Measurements from ENCODE around the gene MYOF. TPM values are rescaled to one million over a fixed set of nuclear protein-coding genes. Genes with fewer than 3 reads are reported as not detected.

MYOF gene
- polyA plus RNA-seq, 4 donors: 1.6 to 20.6 (median 9.4) TPM

- Histone ChIP-seq H3K4me1 (ENCODE audit: control insufficient read depth in 3 of 3, insufficient read depth in 2 of 3, low read depth in 1 of 3, low read length in 2 of 3) (peaks cover 0 to 38% (median 10%) of the 10 kb centered on the region in 3 donors), H3K4me3 (ENCODE audit: low read depth in 1 of 3, low read length in 3 of 3) (no peak overlapping the region), H3K36me3 (ENCODE audit: control insufficient read depth in 3 of 3, insufficient read depth in 2 of 3, low read depth in 1 of 3, low read length in 3 of 3) (peaks cover 0 to 18% (median 0%) of the 10 kb centered on the region in 3 donors), H3K27me3 (ENCODE audit: control insufficient read depth in 3 of 3, insufficient read depth in 3 of 3, low read length in 3 of 3) (no peaks in the 10 kb centered on the region), H3K9me3 (ENCODE audit: control insufficient read depth in 2 of 2, insufficient read depth in 1 of 2, low read depth in 1 of 2, low read length in 1 of 2) (peaks cover 0 to 6% of the 10 kb centered on the region in 2 donors), H3K27ac (ENCODE audit: low read depth in 1 of 3, low read length in 2 of 3) (peak overlapping the region; percentile 20 to 86 (median 52))
- FAIRE-seq (no peak), DNase-seq (peak; percentile 57 to 83)
- 4 to 33% (median 25%) methylated on average over 8 of the region's 8 CpGs for WGBS, 3 donors
Measured at GRCh38 chr10:93465806-93466675, 16.1 kb downstream of the MYOF start.

- WGBS, 3 donors: 78 to 80% (median 80%) methylated on average over 5 of the region's 5 CpGs
- no peaks in the 10 kb centered on the region for H3K9me3 ChIP-seq (ENCODE audit: control insufficient read depth in 2 of 2, insufficient read depth in 1 of 2, low read depth in 1 of 2, low read length in 1 of 2)
- H3K36me3 ChIP-seq (ENCODE audit: control insufficient read depth in 3 of 3, insufficient read depth in 2 of 3, low read depth in 1 of 3, low read length in 3 of 3): peaks cover 0 to 22% (median 0%) of the 10 kb centered on the region in 3 donors
- DNase-seq (no peak), FAIRE-seq (no peak)
- H3K27me3 ChIP-seq (ENCODE audit: control insufficient read depth in 3 of 3, insufficient read depth in 3 of 3, low read length in 3 of 3): no peaks in the 10 kb centered on the region
- H3K4me1 ChIP-seq (ENCODE audit: control insufficient read depth in 3 of 3, insufficient read depth in 2 of 3, low read depth in 1 of 3, low read length in 2 of 3): peaks cover 0 to 34% (median 10%) of the 10 kb centered on the region in 3 donors
- H3K27ac ChIP-seq (ENCODE audit: low read depth in 1 of 3, low read length in 2 of 3): peak overlapping the region in 2 of 3 donors; percentile 31 to 86
- no peak overlapping the region for H3K4me3 ChIP-seq (ENCODE audit: low read depth in 1 of 3, low read length in 3 of 3)
Measured at GRCh38 chr10:93464776-93465388, 17.3 kb downstream of the MYOF start.

DNA sequence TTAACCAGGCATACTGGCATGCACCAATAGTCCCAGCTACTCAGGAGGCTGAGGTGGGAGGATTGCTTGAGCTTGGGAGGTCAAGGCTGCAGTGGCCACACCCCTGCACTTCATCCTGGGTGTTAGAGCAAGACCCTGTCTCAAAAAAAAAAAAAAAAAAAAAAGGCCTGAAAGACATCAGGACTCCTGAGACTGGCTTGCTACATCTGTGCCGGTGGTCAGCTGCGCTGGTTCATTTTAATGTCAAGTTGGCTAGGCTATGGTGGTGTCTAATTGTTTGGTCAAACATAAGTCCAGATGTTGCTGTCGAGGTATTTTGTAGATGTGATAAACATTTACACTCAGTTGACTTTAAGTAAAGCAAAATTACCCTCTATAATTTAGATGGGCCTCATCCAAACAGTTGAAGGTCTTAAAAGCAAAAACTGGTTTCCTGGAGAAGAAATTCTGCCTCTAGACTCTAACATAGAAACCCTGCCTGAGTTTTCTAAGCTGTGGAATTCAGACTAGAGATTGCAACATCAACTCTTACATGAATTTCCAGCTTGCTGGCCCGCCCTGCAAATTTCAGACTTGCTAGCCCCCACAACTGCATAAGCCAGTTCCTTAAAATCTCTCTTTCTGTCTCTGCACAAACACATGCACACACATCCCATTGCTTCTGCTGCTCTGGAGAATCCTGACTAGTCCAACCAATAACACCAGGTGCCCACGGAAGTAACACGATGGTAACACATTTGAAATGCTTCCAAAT is 18.2 kb downstream of the MYOF start:
- FAIRE-seq: no peak
- H3K4me1 ChIP-seq (ENCODE audit: control insufficient read depth in 3 of 3, insufficient read depth in 2 of 3, low read depth in 1 of 3, low read length in 2 of 3): peaks cover 0 to 39% (median 14%) of the 10 kb centered on the region in 3 donors
- DNase-seq: no peak
- no peaks in the 10 kb centered on the region for H3K27me3 ChIP-seq (ENCODE audit: control insufficient read depth in 3 of 3, insufficient read depth in 3 of 3, low read length in 3 of 3)
- 57 to 87% (median 73%) methylated on average over 6 of the region's 6 CpGs for WGBS, 3 donors
- H3K27ac ChIP-seq (ENCODE audit: low read depth in 1 of 3, low read length in 2 of 3): peak overlapping the region in 2 of 3 donors; percentile 31 to 77
- H3K4me3 ChIP-seq (ENCODE audit: low read depth in 1 of 3, low read length in 3 of 3): no peak overlapping the region
- H3K9me3 ChIP-seq (ENCODE audit: control insufficient read depth in 2 of 2, insufficient read depth in 1 of 2, low read depth in 1 of 2, low read length in 1 of 2): no peaks in the 10 kb centered on the region
- H3K36me3 ChIP-seq (ENCODE audit: control insufficient read depth in 3 of 3, insufficient read depth in 2 of 3, low read depth in 1 of 3, low read length in 3 of 3): peaks cover 0 to 16% (median 0%) of the 10 kb centered on the region in 3 donors

- H3K4me3 ChIP-seq (ENCODE audit: low read depth in 1 of 3, low read length in 3 of 3): no peak overlapping the region
- no peaks in the 10 kb centered on the region for H3K27me3 ChIP-seq (ENCODE audit: control insufficient read depth in 3 of 3, insufficient read depth in 3 of 3, low read length in 3 of 3)
- H3K9me3 ChIP-seq (ENCODE audit: control insufficient read depth in 2 of 2, insufficient read depth in 1 of 2, low read depth in 1 of 2, low read length in 1 of 2): no peaks in the 10 kb centered on the region
- peaks cover 0 to 12% (median 0%) of the 10 kb centered on the region in 3 donors for H3K36me3 ChIP-seq (ENCODE audit: control insufficient read depth in 3 of 3, insufficient read depth in 2 of 3, low read depth in 1 of 3, low read length in 3 of 3)
- 57 to 72% (median 57%) methylated on average over 9 of the region's 9 CpGs for WGBS, 3 donors
- peak overlapping the region in 1 of 3 donors; percentile 69 for H3K27ac ChIP-seq (ENCODE audit: low read depth in 1 of 3, low read length in 2 of 3)
- DNase-seq (no peak), FAIRE-seq (no peak)
- peaks cover 0 to 47% (median 17%) of the 10 kb centered on the region in 3 donors for H3K4me1 ChIP-seq (ENCODE audit: control insufficient read depth in 3 of 3, insufficient read depth in 2 of 3, low read depth in 1 of 3, low read length in 2 of 3)
Measured at GRCh38 chr10:93462881-93463280, 19.3 kb downstream of the MYOF start.

- Histone ChIP-seq H3K4me1 (ENCODE audit: control insufficient read depth in 3 of 3, insufficient read depth in 2 of 3, low read depth in 1 of 3, low read length in 2 of 3) (peaks cover 0 to 52% (median 17%) of the 10 kb centered on the region in 3 donors), H3K27ac (ENCODE audit: low read depth in 1 of 3, low read length in 2 of 3) (peak overlapping the region in 1 of 3 donors; percentile 38), H3K36me3 (ENCODE audit: control insufficient read depth in 3 of 3, insufficient read depth in 2 of 3, low read depth in 1 of 3, low read length in 3 of 3) (peaks cover 0 to 12% (median 0%) of the 10 kb centered on the region in 3 donors), H3K9me3 (ENCODE audit: control insufficient read depth in 2 of 2, insufficient read depth in 1 of 2, low read depth in 1 of 2, low read length in 1 of 2) (no peaks in the 10 kb centered on the region), H3K27me3 (ENCODE audit: control insufficient read depth in 3 of 3, insufficient read depth in 3 of 3, low read length in 3 of 3) (no peaks in the 10 kb centered on the region), H3K4me3 (ENCODE audit: low read depth in 1 of 3, low read length in 3 of 3) (no peak overlapping the region)
- WGBS, 3 donors: 45 to 80% (median 45%) methylated on average over 2 of the region's 2 CpGs
- DNase-seq: no peak
- no peak for FAIRE-seq
Measured at GRCh38 chr10:93462371-93462770, 19.8 kb downstream of the MYOF start.

- H3K36me3 ChIP-seq (ENCODE audit: control insufficient read depth in 3 of 3, insufficient read depth in 2 of 3, low read depth in 1 of 3, low read length in 3 of 3): peaks cover 0 to 12% (median 0%) of the 10 kb centered on the region in 3 donors
- no peak overlapping the region for H3K4me3 ChIP-seq (ENCODE audit: low read depth in 1 of 3, low read length in 3 of 3)
- H3K27me3 ChIP-seq (ENCODE audit: control insufficient read depth in 3 of 3, insufficient read depth in 3 of 3, low read length in 3 of 3): no peaks in the 10 kb centered on the region
- peak overlapping the region in 2 of 3 donors; percentile 34 to 77 for H3K27ac ChIP-seq (ENCODE audit: low read depth in 1 of 3, low read length in 2 of 3)
- FAIRE-seq: no peak
- 93 to 100% (median 100%) methylated on average over 1 of the region's 1 CpG for whole genome bisulfite sequencing, 3 donors
- DNase-seq: no peak
- peaks cover 0 to 56% (median 17%) of the 10 kb centered on the region in 3 donors for H3K4me1 ChIP-seq (ENCODE audit: control insufficient read depth in 3 of 3, insufficient read depth in 2 of 3, low read depth in 1 of 3, low read length in 2 of 3)
- H3K9me3 ChIP-seq (ENCODE audit: control insufficient read depth in 2 of 2, insufficient read depth in 1 of 2, low read depth in 1 of 2, low read length in 1 of 2): no peaks in the 10 kb centered on the region
Measured at GRCh38 chr10:93461807-93462178, 20.3 kb downstream of the MYOF start.

DNA sequence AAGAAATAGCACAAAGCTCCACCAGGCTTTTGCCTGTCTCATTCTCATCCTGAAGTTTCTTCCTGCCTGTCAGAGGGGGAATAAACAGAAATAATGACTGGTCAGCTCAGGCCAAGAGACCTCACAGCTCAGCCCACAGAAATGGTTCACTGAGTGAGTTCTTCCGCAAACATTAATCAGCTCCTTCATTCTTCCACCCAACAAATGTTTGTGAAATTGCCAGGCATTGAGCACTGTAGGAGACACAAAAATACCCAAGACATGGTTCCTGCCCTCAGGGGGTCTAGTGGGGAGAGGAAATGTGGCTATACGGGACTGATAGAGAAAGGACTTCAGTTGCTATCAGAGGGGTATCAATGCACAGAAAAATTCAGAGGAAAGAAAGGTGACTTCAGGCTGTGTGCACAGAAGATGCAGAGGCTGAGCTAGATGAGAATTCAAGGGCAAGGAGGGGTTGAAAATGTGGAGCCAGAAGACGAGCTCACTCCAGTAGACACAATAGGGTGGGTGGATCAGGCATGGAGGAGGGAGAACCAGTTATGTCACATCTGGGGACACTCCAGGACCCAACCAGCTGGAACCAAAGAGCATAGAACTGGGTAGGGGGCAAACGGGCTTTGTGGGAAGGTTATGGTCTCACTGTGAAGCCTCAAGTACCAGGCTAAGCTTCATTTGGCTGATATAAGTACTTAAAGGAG is 20.9 kb downstream of the MYOF start:
- no peak for FAIRE-seq
- Histone ChIP-seq H3K27ac (ENCODE audit: low read depth in 1 of 3, low read length in 2 of 3) (peak overlapping the region in 2 of 3 donors; percentile 34 to 77), H3K9me3 (ENCODE audit: control insufficient read depth in 2 of 2, insufficient read depth in 1 of 2, low read depth in 1 of 2, low read length in 1 of 2) (no peaks in the 10 kb centered on the region), H3K36me3 (ENCODE audit: control insufficient read depth in 3 of 3, insufficient read depth in 2 of 3, low read depth in 1 of 3, low read length in 3 of 3) (peaks cover 0 to 9% (median 0%) of the 10 kb centered on the region in 3 donors), H3K4me1 (ENCODE audit: control insufficient read depth in 3 of 3, insufficient read depth in 2 of 3, low read depth in 1 of 3, low read length in 2 of 3) (peaks cover 0 to 56% (median 17%) of the 10 kb centered on the region in 3 donors), H3K4me3 (ENCODE audit: low read depth in 1 of 3, low read length in 3 of 3) (no peak overlapping the region), H3K27me3 (ENCODE audit: control insufficient read depth in 3 of 3, insufficient read depth in 3 of 3, low read length in 3 of 3) (no peaks in the 10 kb centered on the region)
- no peak for DNase-seq
- 53 to 83% (median 60%) methylated on average over 4 of the region's 4 CpGs for WGBS, 3 donors

Measured in small intestine (tissue), 7 donors.